Left lung (tissue), 10 donors: ENCODE measurements around the gene GHR. TPM values are rescaled to one million over a fixed set of nuclear protein-coding genes. Genes with fewer than 3 reads are reported as not detected.

Experiments
- ATAC-seq: fragments of 200-7000 bp; cut with Tn5 transposase; one replicate; pipeline ENCODE4 v1.9.1; 2020; ENCODE audit warnings: moderate library complexity
- DNase-seq, 4 donors: peaks; one replicate each; pipeline ENCODE4 v3.0.0-alpha.2; 2013 to 2020
- H3K27ac ChIP-seq, 2 donors: fragments of 200-600 bp; sonication (generic) in 1 of 2; one replicate each; pipeline versions ENCODE4 v1.5.0 to v1.8.0; 2020 to 2021
- H3K27me3 ChIP-seq, 2 donors: fragments of 200-600 bp; sonication (generic) in 1 of 2; one replicate each; pipeline versions ENCODE4 v1.5.0 to v1.8.0; 2020 to 2021
- H3K36me3 ChIP-seq, 2 donors: fragments of 200-600 bp; sonication (generic) in 1 of 2; one replicate each; pipeline versions ENCODE4 v1.5.0 to v1.8.0; 2020 to 2021
- H3K4me1 ChIP-seq, 2 donors: fragments of 200-600 bp; one replicate each; pipeline ENCODE4 v1.8.0; 2021
- H3K4me3 ChIP-seq, 2 donors: fragments of 200-600 bp; sonication (generic) in 1 of 2; one replicate each; pipeline versions ENCODE4 v1.5.0 to v1.8.0; 2020 to 2021; ENCODE audit warnings: mild to moderate bottlenecking in 1 of 2
- H3K9me3 ChIP-seq, 2 donors: fragments of 200-600 bp; sonication (generic) in 1 of 2; one replicate each; pipeline versions ENCODE4 v1.5.0 to v1.8.0; 2020 to 2021
- intact Hi-C, 2 donors: fragments of 100-400 bp; cut with DNase I; formaldehyde crosslinking; loops; one replicate each; pipeline versions ENCODE4 v1.11.2 to v1.14.2; 2022
- polyA plus RNA-seq, 6 donors: library from polyadenylated mRNA; unstranded; fragments of 120-200 nt; gene quantifications; one replicate each; pipeline ENCODE4 v1.2.1, GENCODE V29; 2013; ENCODE audit not compliant: insufficient read length in 6 of 6
- total RNA-seq, 2 donors: library from RNA; stranded (reverse); fragmentation: NEBNext Ultra II Directional; extraction: Animal tissue kit (Norgen Biotek cat#: 25700); gene quantifications; one replicate each; pipeline ENCODE4 v1.2.1, GENCODE V29; 2021
- TF ChIP-seq, protein P1 (sequence below), 2 donors: fragments of 200-600 bp; sonication (generic) in 1 of 2; IDR thresholded peaks; one replicate each; pipeline versions ENCODE4 v1.5.0 to v1.8.0; 2021; ENCODE audit warnings: antibody characterized with exemption in 2 of 2
- donor health status: DM: no; HTN: yes; CAD: no.
- donor health status: DM: no; HTN: no; CAD: no.

Gene GHR
- total and polyA plus RNA-seq, 8 donors, result 5.7 to 30.5 (median 26.3) TPM

- Histone ChIP-seq H3K27me3 (no peaks in the 10 kb centered on the region), H3K9me3 (peaks cover 0 to 1% of the 10 kb centered on the region in 2 donors), H3K4me3 (no peak overlapping the region), H3K4me1 (peaks cover 5% of the 10 kb centered on the region in 2 donors), H3K36me3 (no peaks in the 10 kb centered on the region), H3K27ac (no peak overlapping the region)
- intact Hi-C loops, result loop anchor here in 1 of 2 donors (5.0 kb wide), 1 partner anchor 161 kb away; the partner anchor contains the start of gene GHR
- TF ChIP-seq, protein P1, sequence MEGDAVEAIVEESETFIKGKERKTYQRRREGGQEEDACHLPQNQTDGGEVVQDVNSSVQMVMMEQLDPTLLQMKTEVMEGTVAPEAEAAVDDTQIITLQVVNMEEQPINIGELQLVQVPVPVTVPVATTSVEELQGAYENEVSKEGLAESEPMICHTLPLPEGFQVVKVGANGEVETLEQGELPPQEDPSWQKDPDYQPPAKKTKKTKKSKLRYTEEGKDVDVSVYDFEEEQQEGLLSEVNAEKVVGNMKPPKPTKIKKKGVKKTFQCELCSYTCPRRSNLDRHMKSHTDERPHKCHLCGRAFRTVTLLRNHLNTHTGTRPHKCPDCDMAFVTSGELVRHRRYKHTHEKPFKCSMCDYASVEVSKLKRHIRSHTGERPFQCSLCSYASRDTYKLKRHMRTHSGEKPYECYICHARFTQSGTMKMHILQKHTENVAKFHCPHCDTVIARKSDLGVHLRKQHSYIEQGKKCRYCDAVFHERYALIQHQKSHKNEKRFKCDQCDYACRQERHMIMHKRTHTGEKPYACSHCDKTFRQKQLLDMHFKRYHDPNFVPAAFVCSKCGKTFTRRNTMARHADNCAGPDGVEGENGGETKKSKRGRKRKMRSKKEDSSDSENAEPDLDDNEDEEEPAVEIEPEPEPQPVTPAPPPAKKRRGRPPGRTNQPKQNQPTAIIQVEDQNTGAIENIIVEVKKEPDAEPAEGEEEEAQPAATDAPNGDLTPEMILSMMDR (IDR thresholded peaks at IDR 0.05), result peak; percentile 54 to 75
- DNase-seq (peak in 1 of 4 donors; percentile 51), ATAC-seq (peak; percentile 87)
These were observed 160.1 kb downstream of the GHR start for GRCh38 chr5:42583322-42583721.

DNA sequence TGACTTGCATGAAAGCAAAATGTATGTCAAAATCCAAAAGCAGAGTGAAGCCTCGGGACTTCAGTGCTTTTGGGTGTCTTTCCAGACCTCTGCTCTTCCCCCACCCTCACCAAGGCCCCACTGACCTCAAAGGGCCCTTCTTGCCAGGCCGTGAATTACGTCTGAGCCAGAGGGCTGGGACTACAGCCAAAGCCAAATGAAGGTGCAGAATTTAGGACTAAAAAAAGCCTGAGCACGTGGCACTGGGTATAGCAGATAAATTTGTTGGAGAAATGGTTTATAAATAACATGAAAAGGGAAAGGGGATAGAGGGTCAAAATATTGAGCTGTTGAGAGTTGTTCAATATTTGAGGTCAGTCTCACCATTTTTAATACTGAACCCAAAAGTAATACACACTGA lies 163.4 kb downstream of the GHR start:
- H3K27me3 ChIP-seq, result no peaks in the 10 kb centered on the region
- DNase-seq, result no peak
- no peaks in the 10 kb centered on the region for H3K36me3 ChIP-seq
- TF ChIP-seq, protein P1 (IDR thresholded peaks at IDR 0.05), result no peak
- peaks cover 0 to 1% of the 10 kb centered on the region in 2 donors for H3K9me3 ChIP-seq
- H3K27ac ChIP-seq, result no peak overlapping the region
- intact Hi-C loops, result no loop called here
- H3K4me3 ChIP-seq, result no peak overlapping the region
- peaks cover 12 to 13% of the 10 kb centered on the region in 2 donors for H3K4me1 ChIP-seq
- ATAC-seq, result no peak

DNA sequence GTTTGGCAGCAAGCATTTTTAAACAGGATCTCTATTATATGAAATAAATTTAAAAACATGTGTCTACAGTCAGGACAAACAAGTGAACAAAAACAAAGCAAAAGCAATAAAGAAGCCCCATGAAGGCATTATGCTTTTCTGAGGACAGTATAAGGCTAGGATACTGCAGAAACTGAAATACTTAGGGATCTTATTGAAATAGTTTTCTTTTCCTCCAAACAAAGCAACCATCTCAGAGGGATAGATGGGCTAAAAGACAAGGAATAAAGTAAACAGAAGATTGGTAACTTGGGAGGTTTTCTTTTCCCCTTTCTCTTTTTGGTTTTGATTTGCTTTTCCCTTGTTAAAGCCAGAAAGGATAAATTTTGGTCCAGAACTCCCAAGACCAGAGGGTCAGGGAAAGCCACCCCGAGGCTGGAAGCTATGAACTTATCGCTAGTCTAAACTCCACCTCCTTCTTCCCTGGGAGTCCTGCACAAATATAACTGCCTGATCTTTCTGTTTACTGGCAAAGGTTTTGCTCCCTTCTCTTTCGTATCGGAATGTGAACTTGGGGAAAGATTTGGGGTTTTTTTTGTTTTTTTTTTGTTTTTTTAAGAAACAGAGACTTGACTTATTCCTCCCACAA lies 164.0 kb downstream of the GHR start:
- Histone ChIP-seq H3K9me3 (peaks cover 0 to 1% of the 10 kb centered on the region in 2 donors), H3K27me3 (no peaks in the 10 kb centered on the region), H3K4me3 (no peak overlapping the region), H3K36me3 (no peaks in the 10 kb centered on the region), H3K27ac (peak overlapping the region in 1 of 2 donors; percentile 16), H3K4me1 (peaks cover 12 to 13% of the 10 kb centered on the region in 2 donors)
- no peak for DNase-seq
- intact Hi-C loops, result no loop called here
- no peak for ATAC-seq
- TF ChIP-seq, protein P1 (IDR thresholded peaks at IDR 0.05), result no peak

- no peak overlapping the region for H3K27ac ChIP-seq
These were observed 167.3 kb downstream of the GHR start for GRCh38 chr5:42590566-42590965.

DNA sequence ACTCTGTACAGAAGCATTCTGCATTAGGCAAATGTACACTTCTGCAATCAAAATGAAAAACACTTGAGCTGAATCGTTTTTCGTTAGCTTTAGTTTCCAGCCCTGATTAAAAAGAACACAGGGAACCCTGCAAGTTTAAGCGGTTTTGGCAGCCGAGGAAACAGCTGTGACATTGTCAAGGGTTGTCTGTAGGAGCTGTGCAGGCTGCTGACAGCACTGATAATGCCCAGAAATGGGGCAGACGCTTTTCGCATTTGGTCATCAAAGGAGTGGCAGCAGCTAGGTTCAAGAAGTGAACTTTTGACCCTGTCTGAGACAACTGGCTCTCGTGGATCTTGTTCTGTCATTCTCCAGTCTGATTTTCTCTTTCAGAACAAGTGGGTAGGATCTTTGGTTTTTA lies 167.8 kb downstream of the GHR start:
- no peaks in the 10 kb centered on the region for H3K9me3 ChIP-seq
- H3K4me1 ChIP-seq, result peaks cover 12 to 22% of the 10 kb centered on the region in 2 donors
- no peaks in the 10 kb centered on the region for H3K36me3 ChIP-seq
- DNase-seq (peak in 2 of 4 donors; percentile 49 to 61), ATAC-seq (peak; percentile 67)
- no peak overlapping the region for H3K4me3 ChIP-seq
- no peak overlapping the region for H3K27ac ChIP-seq
- no peaks in the 10 kb centered on the region for H3K27me3 ChIP-seq
- TF ChIP-seq, protein P1 (IDR thresholded peaks at IDR 0.05), result no peak
- intact Hi-C loops, result no loop called here

More at GRCh38 chr5:42590566-42590965, 167.3 kb downstream of the GHR start:
- peaks cover 12 to 22% of the 10 kb centered on the region in 2 donors for H3K4me1 ChIP-seq
- no peak for DNase-seq
- H3K9me3 ChIP-seq, result no peaks in the 10 kb centered on the region
- TF ChIP-seq, protein P1 (IDR thresholded peaks at IDR 0.05), result no peak
- H3K4me3 ChIP-seq, result no peak overlapping the region
- intact Hi-C loops, result no loop called here
- H3K27me3 ChIP-seq, result no peaks in the 10 kb centered on the region
- H3K36me3 ChIP-seq, result no peaks in the 10 kb centered on the region
- ATAC-seq, result peak; percentile 62
